ENCODE data around the gene IFNA13.

Gene IFNA13

DNA sequence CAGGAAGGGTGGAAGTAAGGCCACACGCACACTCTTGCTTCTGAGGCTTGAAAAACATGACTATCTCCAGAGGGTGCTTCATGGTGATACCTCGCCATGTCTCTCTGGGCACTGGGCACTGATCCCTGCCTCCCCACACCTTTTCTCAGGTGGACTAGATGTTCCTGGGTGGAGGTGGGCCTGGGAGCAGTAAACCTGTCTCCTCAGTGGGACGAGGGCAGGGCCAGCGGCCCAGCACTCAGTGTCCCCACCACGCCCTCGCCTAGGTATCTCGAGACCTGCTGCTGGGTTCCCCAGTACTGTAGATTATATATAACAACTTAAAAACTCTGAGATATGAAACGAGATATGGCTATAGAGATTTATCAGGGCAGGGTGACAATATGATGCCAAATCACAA lies 5.6 kb downstream of the IFNA13 start:
- Histone ChIP-seq H3K27me3 (ENCODE audit: insufficient read depth, poor library complexity, severe bottlenecking) (peaks cover 7% of the 10 kb centered on the region), H3K9me3 (ENCODE audit: severe bottlenecking) (no peaks in the 10 kb centered on the region), H3K36me3 (ENCODE audit: low read depth) (no peaks in the 10 kb centered on the region), H3K4me1 (ENCODE audit: insufficient read depth, poor library complexity, severe bottlenecking) (no peaks in the 10 kb centered on the region), H3K4me3 (ENCODE audit: severe bottlenecking) (no peak overlapping the region), H3K27ac (ENCODE audit: poor library complexity, severe bottlenecking) (no peak overlapping the region)
- DNase-seq (ENCODE audit: low spot score) (no peak), ATAC-seq (ENCODE audit: low read depth) (no peak)
- no peak for TF ChIP-seq CTCF (IDR thresholded peaks at IDR 0.05; ENCODE audit: poor library complexity, severe bottlenecking)

GRCh38 chr9:21357479-21358460 lies 10.1 kb downstream of the IFNA13 start:
- ATAC-seq (ENCODE audit: low read depth): no peak
- Histone ChIP-seq H3K4me1 (ENCODE audit: insufficient read depth, poor library complexity, severe bottlenecking) (no peaks in the 10 kb centered on the region), H3K36me3 (ENCODE audit: low read depth) (no peaks in the 10 kb centered on the region), H3K9me3 (ENCODE audit: severe bottlenecking) (no peaks in the 10 kb centered on the region), H3K27me3 (ENCODE audit: insufficient read depth, poor library complexity, severe bottlenecking) (peaks cover 3% of the 10 kb centered on the region), H3K4me3 (ENCODE audit: severe bottlenecking) (no peak overlapping the region), H3K27ac (ENCODE audit: poor library complexity, severe bottlenecking) (no peak overlapping the region)
- DNase-seq (ENCODE audit: low spot score): no peak
- no peak for TF ChIP-seq CTCF (IDR thresholded peaks at IDR 0.05; ENCODE audit: poor library complexity, severe bottlenecking)

- ATAC-seq (ENCODE audit: low read depth): no peak
Measured at GRCh38 chr9:21350787-21351186, 17.1 kb downstream of the IFNA13 start, which contains the start of gene IFNA6. IFNA6 (minus strand) TSS chr9:21350887; CDS start chr9:21350887, 0 bp downstream.

DNA sequence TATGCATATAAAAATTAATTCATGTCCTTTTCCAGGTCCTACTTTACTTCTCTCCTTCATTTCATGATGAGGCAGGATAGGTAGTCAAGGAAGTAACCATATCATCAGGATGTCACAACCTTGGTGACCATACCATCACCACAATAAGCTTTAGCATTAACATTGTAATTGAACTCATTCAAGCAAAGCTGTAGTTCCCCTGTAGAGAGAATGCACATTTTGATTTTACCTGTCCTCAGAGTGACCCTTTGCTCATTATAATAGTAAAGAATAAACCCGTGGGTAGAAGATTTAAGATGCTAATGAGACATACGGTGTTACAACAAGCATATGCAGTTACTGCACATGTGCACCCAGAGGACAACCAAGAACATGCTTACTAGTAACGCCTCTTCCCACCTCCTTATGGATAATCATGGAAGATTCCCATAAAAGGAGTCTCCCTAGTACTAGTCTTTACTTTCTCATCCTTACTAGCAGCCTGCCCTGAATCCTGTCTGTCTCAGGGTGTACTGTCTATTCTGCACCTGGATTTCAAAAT lies 19.4 kb downstream of the IFNA13 start:
- ATAC-seq (ENCODE audit: low read depth) (no peak), DNase-seq (ENCODE audit: low spot score) (no peak)
- Histone ChIP-seq H3K4me1 (ENCODE audit: insufficient read depth, poor library complexity, severe bottlenecking) (no peaks in the 10 kb centered on the region), H3K27ac (ENCODE audit: poor library complexity, severe bottlenecking) (no peak overlapping the region), H3K9me3 (ENCODE audit: severe bottlenecking) (peaks cover 2% of the 10 kb centered on the region), H3K4me3 (ENCODE audit: severe bottlenecking) (no peak overlapping the region), H3K36me3 (ENCODE audit: low read depth) (no peaks in the 10 kb centered on the region), H3K27me3 (ENCODE audit: insufficient read depth, poor library complexity, severe bottlenecking) (peaks cover 7% of the 10 kb centered on the region)
- no peak for TF ChIP-seq CTCF (IDR thresholded peaks at IDR 0.05; ENCODE audit: poor library complexity, severe bottlenecking)

More at GRCh38 chr9:21350787-21351186, 17.1 kb downstream of the IFNA13 start, which contains the start of gene IFNA6:
- Histone ChIP-seq H3K27ac (ENCODE audit: poor library complexity, severe bottlenecking) (no peak within 1 kb of the TSS), H3K9me3 (ENCODE audit: severe bottlenecking) (no peaks in the 10 kb centered on the region), H3K36me3 (ENCODE audit: low read depth) (no peaks in the 10 kb centered on the region), H3K27me3 (ENCODE audit: insufficient read depth, poor library complexity, severe bottlenecking) (peaks cover 7% of the 10 kb centered on the region), H3K4me3 (ENCODE audit: severe bottlenecking) (no peak within 1 kb of the TSS), H3K4me1 (ENCODE audit: insufficient read depth, poor library complexity, severe bottlenecking) (no peaks in the 10 kb centered on the region)
- DNase-seq (ENCODE audit: low spot score): no peak
- no peak for TF ChIP-seq CTCF (IDR thresholded peaks at IDR 0.05; ENCODE audit: poor library complexity, severe bottlenecking)
